GM12874 (cell line): ENCODE results near the gene TBL1X.

Experiments
- CTCF ChIP-seq: IDR thresholded peaks from 2 replicates; pipeline ENCODE4 v1.5.1; 2011; ENCODE audit warnings: low read depth, mild to moderate bottlenecking, control low read depth, low read length, moderate library complexity; ENCODE audit not compliant: insufficient read depth

TBL1X gene

GRCh38 chrX:9785254-9785943 is 320.5 kb downstream of the TBL1X start:
- no peak for TF ChIP-seq CTCF

- no peak for TF ChIP-seq CTCF
These were observed 321.3 kb downstream of the TBL1X start, which contains the start of gene SHROOM2 for GRCh38 chrX:9785944-9786797. Gene SHROOM2, plus strand, starts transcription at chrX:9786429. Its CDS starts 117 bp downstream, at chrX:9786546.

GRCh38 chrX:9786798-9787635 is 322.2 kb downstream of the TBL1X start:
- no peak for TF ChIP-seq CTCF

- no peak for TF ChIP-seq CTCF
These were observed 324.1 kb downstream of the TBL1X start for GRCh38 chrX:9788911-9789310.

- TF ChIP-seq CTCF, result no peak
These were observed 324.7 kb downstream of the TBL1X start for GRCh38 chrX:9789555-9789954.
